K562 (cell line): ENCODE measurements around the gene PLAAT5.

Source experiments
- ATF2 ChIP-seq: sonication (generic); formaldehyde crosslinking; IDR thresholded peaks from 2 replicates; pipeline ENCODE4 v1.8.1; 2022; ENCODE audit warnings: missing genetic modification reagents
- EZH2 ChIP-seq: IDR thresholded peaks from 2 replicates; pipeline ENCODE4 v1.6.1; 2012; ENCODE audit warnings: low read depth, mild to moderate bottlenecking, inconsistent platforms, low read length, borderline replicate concordance
- JUNB ChIP-seq: fragments of 450-650 bp; formaldehyde crosslinking; conservative IDR thresholded peaks from 2 replicates; pipeline ENCODE4 v1.4.0; 2020; ENCODE audit warnings: mild to moderate bottlenecking
- L3MBTL2 ChIP-seq: fragments of 450-650 bp; IDR thresholded peaks from 2 replicates; pipeline ENCODE4 v1.6.1; 2016; ENCODE audit warnings: mild to moderate bottlenecking, moderate library complexity
- SP1 ChIP-seq: sonication (generic); formaldehyde crosslinking; IDR thresholded peaks from 2 replicates; pipeline ENCODE4 v1.8.1; 2022; ENCODE audit warnings: mild to moderate bottlenecking, missing genetic modification reagents
- USF1 ChIP-seq: sonication (generic); formaldehyde crosslinking; IDR thresholded peaks from 2 replicates; pipeline ENCODE4 v1.9.0; 2022; ENCODE audit warnings: mild to moderate bottlenecking, missing genetic modification reagents
- ZNF121 ChIP-seq: sonication (generic); formaldehyde crosslinking; conservative IDR thresholded peaks from 2 replicates; pipeline ENCODE4 v1.8.0; 2022; ENCODE audit warnings: missing genetic modification reagents
- ZNF253 ChIP-seq: fragments of 250-450 bp; sonication (Bioruptor Pico); conservative IDR thresholded peaks from 2 replicates; pipeline ENCODE4 v1.6.1; 2021; ENCODE audit warnings: mild to moderate bottlenecking
- ZNF444 ChIP-seq: fragments of 250-450 bp; sonication (Bioruptor Pico); IDR thresholded peaks from 2 replicates; pipeline ENCODE4 v1.4.0; 2020; ENCODE audit warnings: mild to moderate bottlenecking, moderate library complexity
- ZZZ3 ChIP-seq: fragments of 450-650 bp; IDR thresholded peaks from 2 replicates; pipeline ENCODE4 v1.6.1; 2016; ENCODE audit warnings: antibody characterized with exemption, mild to moderate bottlenecking, moderate library complexity

- TF ChIP-seq L3MBTL2 (no peak), ZNF253 (CRISPR knock-in tag) (no peak), ZZZ3 (no peak), JUNB (no peak), ZNF121 (CRISPR knock-in tag) (no peak), ZNF444 (CRISPR knock-in tag) (no peak), USF1 (CRISPR knock-in tag) (no peak), ATF2 (CRISPR knock-in tag) (no peak), EZH2 (no peak), SP1 (CRISPR knock-in tag) (no peak)
Observed at GRCh38 chr11:63427971-63428508, 62.9 kb downstream of the PLAAT5 start.
